GM12865 (cell line): ENCODE results near the gene BCL2A1.

Source experiments
- DNase-seq: peaks from one replicate; pipeline ENCODE4 v3.0.0; 2010; ENCODE audit warnings: low read depth
- H3K4me3 ChIP-seq: 2 replicates; pipeline ENCODE4 v1.5.1; 2011; ENCODE audit warnings: mild to moderate bottlenecking, low read depth, low read length, control low read depth
- CTCF ChIP-seq: IDR thresholded peaks from 2 replicates; pipeline ENCODE4 v1.5.1; 2011; ENCODE audit warnings: low read length, control low read depth, low read depth, inconsistent platforms; ENCODE audit not compliant: insufficient read depth; ENCODE audit errors: missing control alignments

The BCL2A1 gene

GRCh38 chr15:80011596-80011995 lies 40.6 kb upstream of the BCL2A1 start:
- TF ChIP-seq CTCF = no peak
- DNase-seq = no peak
- H3K4me3 ChIP-seq = peak overlapping the region; percentile 22; the same call in 1 of the 2 replicates

GRCh38 chr15:80011041-80011523 lies 40.1 kb upstream of the BCL2A1 start:
- peak overlapping the region; percentile 22; the same call in 1 of the 2 replicates for H3K4me3 ChIP-seq
- peak; percentile 91 for DNase-seq

- peak; percentile 77 for DNase-seq
- no peak overlapping the region for H3K4me3 ChIP-seq
- TF ChIP-seq CTCF = no peak
Observed at GRCh38 chr15:80010131-80010673, 39.2 kb upstream of the BCL2A1 start.

- no peak for TF ChIP-seq CTCF
- no peak overlapping the region for H3K4me3 ChIP-seq
- no peak for DNase-seq
Observed at GRCh38 chr15:80007532-80007931, 36.5 kb upstream of the BCL2A1 start.

- no peak for DNase-seq
- H3K4me3 ChIP-seq = no peak overlapping the region
Observed at GRCh38 chr15:80006946-80007345, 36.0 kb upstream of the BCL2A1 start.

GRCh38 chr15:80003934-80004472 lies 33.0 kb upstream of the BCL2A1 start:
- H3K4me3 ChIP-seq = no peak overlapping the region
- TF ChIP-seq CTCF = no peak
- no peak for DNase-seq

More at GRCh38 chr15:80006946-80007345, 36.0 kb upstream of the BCL2A1 start:
- no peak for TF ChIP-seq CTCF

- no peak for DNase-seq
- no peak overlapping the region for H3K4me3 ChIP-seq
- TF ChIP-seq CTCF = no peak
Observed at GRCh38 chr15:80003171-80003570, 32.2 kb upstream of the BCL2A1 start.
